T-helper 1 cell treated with Interleukin-12 subunit alpha and Interleukin-12 subunit beta and Interleukin-4 antibody, amounts not matched to agents 30 μg/mL and 1 μg/mL, for 36 hours (primary cell): Measurements from ENCODE around the gene CD5L.

Experiments
- H3K27ac Mint-ChIP-seq: one replicate; pipeline ENCODE4 v1.8.0; 2021; ENCODE audit warnings: mild to moderate bottlenecking, mixed read lengths
- H3K27me3 Mint-ChIP-seq: one replicate; pipeline ENCODE4 v1.8.0; 2021; ENCODE audit warnings: low read depth, mixed read lengths
- H3K36me3 Mint-ChIP-seq: one replicate; pipeline ENCODE4 v1.8.0; 2021; ENCODE audit warnings: low read depth, mixed read lengths
- H3K4me1 Mint-ChIP-seq: one replicate; pipeline ENCODE4 v1.8.0; 2021; ENCODE audit warnings: low read depth, mixed read lengths
- H3K4me3 Mint-ChIP-seq: one replicate; pipeline ENCODE4 v1.8.0; 2021; ENCODE audit warnings: mild to moderate bottlenecking, moderate library complexity, mixed read lengths
- H3K9me3 Mint-ChIP-seq: one replicate; pipeline ENCODE4 v1.8.0; 2021; ENCODE audit warnings: mixed read lengths

The CD5L gene

DNA sequence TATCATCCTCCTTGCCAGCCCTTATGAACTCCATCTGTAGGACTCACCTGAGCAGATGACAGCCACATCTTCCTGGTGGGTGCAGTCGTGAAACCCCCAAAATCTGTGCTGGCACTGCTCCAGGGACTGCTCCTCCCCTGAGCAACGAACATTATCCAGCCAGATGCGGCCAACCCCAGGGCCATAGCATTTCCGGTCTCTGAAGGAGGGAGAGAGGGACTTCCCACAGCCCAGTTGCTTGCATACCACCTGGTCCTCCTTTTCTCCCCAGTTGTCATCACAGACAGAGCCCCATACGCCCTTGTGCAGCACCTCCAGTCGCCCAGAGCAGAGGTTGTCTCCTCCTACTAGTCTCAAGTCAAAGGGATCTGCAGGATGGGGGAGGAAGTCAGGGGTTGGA is 8.5 kb downstream of the CD5L start:
- no peak overlapping the region for H3K27ac Mint-ChIP-seq
- H3K4me1 Mint-ChIP-seq, result no peaks in the 10 kb centered on the region
- H3K9me3 Mint-ChIP-seq, result no peaks in the 10 kb centered on the region

DNA sequence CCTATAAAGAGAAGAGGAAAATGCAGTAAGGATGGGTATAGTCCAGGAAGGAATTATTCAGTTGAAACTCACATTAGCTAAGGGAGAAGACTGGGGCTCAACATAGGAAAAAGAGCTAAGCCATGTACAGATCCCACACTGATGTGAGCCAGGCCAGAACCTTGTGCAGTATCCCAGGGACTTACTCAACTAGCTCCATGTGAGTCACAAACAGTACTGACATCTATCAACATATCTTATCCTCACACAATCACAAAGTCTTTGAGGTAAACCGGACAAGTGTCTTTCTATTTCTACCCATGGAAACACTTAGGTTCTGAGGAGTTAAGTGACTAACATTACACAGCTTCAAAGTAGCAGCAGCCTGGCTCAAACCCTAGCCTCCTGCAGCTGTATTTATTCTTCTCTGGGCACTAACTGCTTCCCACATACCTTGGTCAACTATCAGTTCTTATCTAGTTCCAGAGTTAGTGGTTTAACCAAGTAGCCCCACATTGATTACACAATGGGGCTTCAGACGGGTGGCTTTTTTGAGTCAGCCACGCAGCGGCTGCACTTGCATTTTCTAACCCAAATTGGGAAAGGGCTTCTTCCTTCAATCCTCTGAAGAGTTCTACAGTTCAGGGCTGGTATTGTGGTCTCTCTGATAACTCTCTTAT is 9.5 kb downstream of the CD5L start:
- H3K9me3 Mint-ChIP-seq, result no peaks in the 10 kb centered on the region
- H3K27ac Mint-ChIP-seq, result no peak overlapping the region
- H3K36me3 Mint-ChIP-seq, result no peaks in the 10 kb centered on the region
- no peaks in the 10 kb centered on the region for H3K27me3 Mint-ChIP-seq
- H3K4me1 Mint-ChIP-seq, result no peaks in the 10 kb centered on the region
- H3K4me3 Mint-ChIP-seq, result no peak overlapping the region

More for the DNA sequence above, 8.5 kb downstream of the CD5L start:
- Mint-ChIP-seq H3K27me3 (no peaks in the 10 kb centered on the region), H3K36me3 (no peaks in the 10 kb centered on the region), H3K4me3 (no peak overlapping the region)

DNA sequence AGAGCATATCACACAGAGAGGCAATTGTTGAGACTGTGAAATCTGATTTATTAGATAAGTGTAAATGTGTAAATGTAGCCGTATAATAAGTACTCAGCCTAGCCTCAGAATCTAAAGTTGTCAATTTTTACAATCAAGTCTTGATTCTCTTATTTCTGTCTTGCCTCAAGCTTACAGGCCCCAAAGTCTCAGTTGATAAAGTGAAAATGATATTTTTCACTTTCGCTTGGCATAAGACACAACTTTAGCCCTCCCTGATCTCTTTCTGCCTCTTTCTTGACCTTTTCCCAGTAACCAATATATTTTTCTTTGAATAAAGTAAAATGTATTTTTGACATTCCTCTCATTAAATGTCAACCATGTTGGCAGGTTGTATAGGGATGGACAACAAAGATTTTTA is 10.7 kb downstream of the CD5L start:
- H3K4me3 Mint-ChIP-seq, result no peak overlapping the region
- no peaks in the 10 kb centered on the region for H3K36me3 Mint-ChIP-seq
- H3K9me3 Mint-ChIP-seq, result no peaks in the 10 kb centered on the region
- H3K27ac Mint-ChIP-seq, result no peak overlapping the region
- H3K27me3 Mint-ChIP-seq, result no peaks in the 10 kb centered on the region
- H3K4me1 Mint-ChIP-seq, result no peaks in the 10 kb centered on the region

DNA sequence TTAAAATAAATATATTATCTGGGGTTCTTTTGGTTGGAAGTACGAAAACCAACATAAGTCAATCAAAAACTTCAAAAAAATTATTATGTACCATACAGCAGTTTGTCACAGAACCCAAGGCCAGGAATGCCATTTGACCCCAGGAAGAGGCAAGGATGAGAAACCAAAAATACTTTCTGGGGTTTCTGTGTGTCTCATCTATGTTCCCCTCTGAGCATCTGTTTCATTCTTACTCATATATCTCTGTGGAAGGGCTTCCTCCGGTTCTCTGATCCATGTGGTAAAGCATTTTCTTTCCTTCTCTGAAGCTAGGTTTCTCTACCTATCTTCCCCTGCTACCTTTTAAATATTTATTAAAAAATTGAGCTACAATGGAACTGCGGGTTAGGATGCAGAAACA is 11.9 kb downstream of the CD5L start:
- Mint-ChIP-seq H3K36me3 (no peaks in the 10 kb centered on the region), H3K27ac (no peak overlapping the region), H3K4me3 (no peak overlapping the region), H3K4me1 (no peaks in the 10 kb centered on the region), H3K9me3 (no peaks in the 10 kb centered on the region), H3K27me3 (no peaks in the 10 kb centered on the region)

DNA sequence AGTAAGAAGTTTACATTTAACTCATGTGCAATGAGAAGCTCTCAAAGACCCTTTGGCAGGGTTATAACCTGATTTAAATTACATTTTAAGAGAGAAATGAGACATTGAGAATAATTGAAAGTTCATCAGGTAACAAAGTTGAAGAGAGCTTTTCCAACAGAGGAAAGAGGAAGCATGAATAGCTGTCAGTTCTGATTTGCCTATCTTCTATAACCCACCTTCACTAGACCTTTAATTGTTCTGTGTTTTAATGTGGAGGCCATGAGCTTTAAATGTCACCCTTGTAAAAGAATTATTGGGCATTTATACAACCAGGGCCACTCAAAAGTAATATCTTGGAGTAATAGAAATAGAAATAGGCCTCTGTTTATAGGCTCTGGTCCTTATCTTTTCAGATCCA is 12.4 kb downstream of the CD5L start:
- no peaks in the 10 kb centered on the region for H3K27me3 Mint-ChIP-seq
- H3K9me3 Mint-ChIP-seq, result no peaks in the 10 kb centered on the region
- H3K27ac Mint-ChIP-seq, result no peak overlapping the region
- H3K4me1 Mint-ChIP-seq, result no peaks in the 10 kb centered on the region
- H3K4me3 Mint-ChIP-seq, result no peak overlapping the region
- no peaks in the 10 kb centered on the region for H3K36me3 Mint-ChIP-seq

DNA sequence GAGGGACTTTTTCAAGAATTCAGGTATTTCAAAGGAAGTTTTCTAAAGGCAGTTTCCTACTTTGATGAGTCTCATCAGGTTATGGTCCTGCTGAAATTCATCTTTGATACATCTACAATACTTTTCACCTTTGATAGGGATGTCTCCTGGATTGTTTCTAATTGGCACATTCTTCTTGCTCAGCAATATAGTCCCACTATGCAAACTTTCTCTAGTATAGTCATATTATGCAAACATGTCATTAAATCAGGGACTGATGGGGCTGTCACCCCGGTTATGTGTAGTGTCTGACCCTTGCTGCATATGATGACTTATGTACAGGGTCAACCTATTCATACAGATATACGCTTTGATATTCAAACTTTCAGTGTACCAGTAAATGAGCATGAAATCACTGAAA is 21.3 kb downstream of the CD5L start:
- Mint-ChIP-seq H3K4me3 (no peak overlapping the region), H3K27ac (no peak overlapping the region), H3K9me3 (no peaks in the 10 kb centered on the region), H3K27me3 (no peaks in the 10 kb centered on the region), H3K36me3 (no peaks in the 10 kb centered on the region), H3K4me1 (no peaks in the 10 kb centered on the region)

DNA sequence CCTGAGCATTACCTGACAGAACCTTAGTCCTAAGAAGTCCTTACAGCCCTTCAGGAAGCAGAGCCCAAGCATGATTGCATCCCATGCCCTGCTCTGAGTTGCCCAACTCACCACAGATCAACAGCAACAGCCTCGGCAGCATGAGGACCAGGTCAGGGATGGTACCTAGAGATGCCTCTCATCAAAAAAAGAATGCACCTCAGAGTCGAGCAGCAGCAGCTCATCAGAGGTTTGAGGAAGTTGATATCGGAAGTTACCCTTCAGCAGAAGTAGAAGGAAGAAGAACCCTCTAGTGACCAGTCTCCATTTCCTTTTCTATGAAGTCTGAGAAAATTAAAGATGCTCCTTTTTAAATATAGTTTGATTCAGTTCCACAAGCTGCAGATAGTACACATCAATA is 21.7 kb downstream of the CD5L start, which contains the start of gene FCRL1:
FCRL1 (minus strand) TSS at position 225 of the 400 bp plus-strand sequence; CDS start at position 142, 83 bp downstream.
- Mint-ChIP-seq H3K36me3 (no peaks in the 10 kb centered on the region), H3K4me1 (no peaks in the 10 kb centered on the region), H3K4me3 (no peak within 1 kb of the TSS), H3K27ac (no peak within 1 kb of the TSS), H3K9me3 (no peaks in the 10 kb centered on the region), H3K27me3 (no peaks in the 10 kb centered on the region)

DNA sequence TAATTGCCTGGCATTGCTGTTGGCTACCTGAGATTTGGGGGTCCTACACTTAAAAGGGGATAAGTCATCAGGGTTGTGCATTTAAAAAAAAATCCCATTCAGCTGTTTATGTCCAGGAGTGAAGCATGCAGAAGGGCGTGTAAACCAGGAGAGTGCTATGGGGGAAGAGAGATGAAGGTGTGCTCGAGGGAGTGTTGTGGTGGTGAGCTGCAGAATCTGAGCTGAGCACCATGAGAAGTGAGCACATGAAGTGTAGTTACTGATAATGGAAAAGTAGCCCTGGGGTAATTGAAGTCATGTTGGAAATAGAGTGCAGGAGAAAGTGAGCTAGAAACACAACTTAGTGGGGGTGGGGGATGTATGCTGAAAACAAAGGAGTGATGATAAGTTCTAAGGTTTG is 22.4 kb downstream of the CD5L start:
- Mint-ChIP-seq H3K4me3 (no peak overlapping the region), H3K36me3 (no peaks in the 10 kb centered on the region), H3K27me3 (no peaks in the 10 kb centered on the region), H3K4me1 (no peaks in the 10 kb centered on the region), H3K9me3 (no peaks in the 10 kb centered on the region), H3K27ac (no peak overlapping the region)

DNA sequence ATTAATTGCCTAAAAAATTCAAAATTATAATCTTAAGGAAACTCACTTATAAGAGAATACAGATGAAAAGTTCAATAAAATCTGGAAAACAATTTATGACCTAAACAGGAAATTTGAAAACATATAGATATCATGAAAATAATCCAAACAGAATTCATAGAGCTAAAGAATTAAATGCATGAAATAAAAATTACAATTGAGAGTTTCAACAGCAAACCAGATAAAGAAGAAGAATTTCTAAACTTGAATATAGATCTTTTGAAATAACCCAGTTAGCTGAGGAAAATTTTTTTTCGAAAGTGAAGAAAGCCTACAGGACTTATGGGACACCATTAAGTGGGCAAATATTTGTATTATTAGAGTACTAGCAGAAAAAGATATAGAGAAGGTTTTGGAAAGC is 28.3 kb downstream of the CD5L start:
- no peaks in the 10 kb centered on the region for H3K27me3 Mint-ChIP-seq
- H3K9me3 Mint-ChIP-seq, result peaks cover 13% of the 10 kb centered on the region
- no peak overlapping the region for H3K27ac Mint-ChIP-seq
- H3K36me3 Mint-ChIP-seq, result no peaks in the 10 kb centered on the region
- no peaks in the 10 kb centered on the region for H3K4me1 Mint-ChIP-seq
- H3K4me3 Mint-ChIP-seq, result no peak overlapping the region

DNA sequence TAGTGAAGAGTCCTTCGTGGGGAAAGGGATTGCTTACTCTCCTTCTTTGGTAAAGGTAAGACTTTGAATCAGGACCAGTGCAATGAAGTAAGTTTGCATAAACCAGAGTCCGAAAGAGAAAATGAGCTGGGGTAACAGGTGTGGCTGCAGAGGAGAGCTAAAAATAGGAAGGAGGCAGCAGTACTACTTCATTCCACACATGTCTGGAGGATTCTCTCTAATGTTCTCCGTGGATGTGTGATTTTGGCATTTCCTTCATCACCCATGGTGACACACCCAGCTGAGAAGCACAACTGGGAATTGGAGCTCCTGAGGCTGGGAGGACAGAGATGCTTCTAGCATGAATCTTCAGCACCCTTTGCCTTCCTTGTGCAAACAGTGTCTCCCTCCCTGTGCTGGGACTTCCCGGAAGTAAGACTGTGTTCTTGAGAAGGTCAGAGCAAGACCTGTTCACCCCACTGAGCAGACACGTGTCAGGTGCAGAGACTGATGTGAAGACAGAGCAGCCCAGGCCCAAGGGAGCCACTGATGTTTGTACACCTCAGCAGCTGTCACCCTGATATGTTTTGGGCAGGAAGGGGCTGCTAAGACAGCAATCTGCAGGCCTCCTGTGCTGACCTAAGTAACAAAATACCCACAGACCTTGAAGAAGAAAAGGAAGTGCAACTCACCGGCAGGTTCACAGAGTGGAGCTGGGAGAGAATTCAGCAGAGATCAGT is 35.0 kb downstream of the CD5L start:
- H3K36me3 Mint-ChIP-seq, result no peaks in the 10 kb centered on the region
- no peaks in the 10 kb centered on the region for H3K9me3 Mint-ChIP-seq
- H3K27me3 Mint-ChIP-seq, result no peaks in the 10 kb centered on the region
- H3K4me3 Mint-ChIP-seq, result no peak overlapping the region
- no peak overlapping the region for H3K27ac Mint-ChIP-seq
- H3K4me1 Mint-ChIP-seq, result no peaks in the 10 kb centered on the region

DNA sequence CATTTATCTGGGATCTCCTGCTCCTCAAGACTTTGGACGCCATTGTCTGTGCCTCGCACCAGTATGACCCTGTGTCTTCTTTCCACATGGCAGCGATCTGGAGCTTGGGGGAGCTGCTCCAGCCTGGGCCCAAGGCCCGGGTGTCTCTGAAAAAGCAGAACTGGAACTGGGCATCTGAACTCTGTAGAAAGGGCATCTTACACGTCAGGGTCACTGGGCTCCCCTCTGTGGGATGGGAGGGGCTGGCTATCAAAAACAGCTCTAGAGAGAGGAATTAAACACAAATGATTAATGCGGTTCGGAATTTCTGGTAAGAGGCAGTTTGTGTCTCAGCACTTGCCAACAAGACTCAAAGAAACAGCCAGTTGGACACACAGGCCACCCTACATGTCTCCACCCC is 37.8 kb downstream of the CD5L start:
- no peaks in the 10 kb centered on the region for H3K9me3 Mint-ChIP-seq
- no peaks in the 10 kb centered on the region for H3K36me3 Mint-ChIP-seq
- no peak overlapping the region for H3K4me3 Mint-ChIP-seq

DNA sequence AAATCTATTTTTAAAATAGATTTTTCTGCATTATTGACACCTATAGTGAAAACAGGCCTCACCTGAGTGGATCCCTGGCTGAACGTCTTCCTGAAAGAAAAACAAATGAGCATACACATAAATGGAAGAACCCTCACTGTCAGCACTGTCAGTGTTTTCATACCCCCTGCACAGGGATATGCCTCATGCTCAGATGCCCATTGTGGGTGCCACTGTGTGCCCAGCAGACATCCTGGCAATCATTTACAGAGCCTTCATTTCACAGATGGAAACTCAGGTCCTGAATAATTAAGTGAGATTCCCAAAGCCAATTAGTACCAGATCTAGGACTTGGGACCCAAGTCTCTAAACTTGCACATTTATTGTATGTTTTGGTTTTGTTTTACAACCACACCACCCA is 41.6 kb downstream of the CD5L start:
- no peaks in the 10 kb centered on the region for H3K36me3 Mint-ChIP-seq
- H3K9me3 Mint-ChIP-seq, result no peaks in the 10 kb centered on the region
- H3K27me3 Mint-ChIP-seq, result no peaks in the 10 kb centered on the region
- H3K27ac Mint-ChIP-seq, result no peak overlapping the region
- H3K4me3 Mint-ChIP-seq, result no peak overlapping the region
- no peaks in the 10 kb centered on the region for H3K4me1 Mint-ChIP-seq

More for the DNA sequence above, 37.8 kb downstream of the CD5L start:
- H3K27ac Mint-ChIP-seq, result no peak overlapping the region
- H3K4me1 Mint-ChIP-seq, result no peaks in the 10 kb centered on the region
- no peaks in the 10 kb centered on the region for H3K27me3 Mint-ChIP-seq

DNA sequence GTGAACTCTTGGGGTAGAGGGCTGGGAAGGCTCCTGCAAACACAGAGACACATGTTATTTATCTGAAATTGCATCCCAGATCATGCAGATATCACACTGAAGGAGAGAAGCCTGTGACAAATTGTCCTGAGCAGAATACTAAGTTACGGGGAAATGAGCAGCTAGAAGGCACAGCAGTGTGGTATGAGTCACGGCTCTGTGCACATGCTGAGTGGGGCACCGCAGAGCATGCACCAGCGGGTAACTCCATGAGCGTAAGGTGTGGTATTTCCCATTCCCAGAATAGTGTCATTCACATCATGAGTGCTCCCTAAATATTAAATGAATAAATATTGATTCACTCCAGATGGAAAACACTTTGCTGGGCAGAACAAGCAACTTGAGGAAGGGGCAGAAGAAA is 43.4 kb downstream of the CD5L start:
- Mint-ChIP-seq H3K4me3 (no peak overlapping the region), H3K9me3 (peaks cover 11% of the 10 kb centered on the region), H3K27ac (no peak overlapping the region)

DNA sequence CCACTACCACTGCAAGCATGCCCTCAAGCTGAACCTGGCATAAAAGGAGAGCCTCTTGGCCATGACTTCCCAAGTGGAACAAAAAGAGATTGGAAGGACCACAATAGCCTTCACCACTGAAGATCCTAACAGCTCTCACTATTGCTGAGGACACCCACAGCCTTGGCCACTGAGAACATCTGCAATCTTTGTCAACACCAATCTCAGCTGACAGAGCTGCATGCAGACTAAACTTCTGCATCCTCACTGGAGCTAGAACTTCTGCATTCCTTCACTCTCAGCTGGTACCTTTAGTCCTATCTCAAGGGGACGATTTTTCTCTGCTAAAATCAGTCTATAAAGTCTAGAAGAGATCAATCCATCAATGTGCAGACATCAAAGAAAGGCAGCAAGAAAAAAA is 56.4 kb downstream of the CD5L start:
- Mint-ChIP-seq H3K36me3 (no peaks in the 10 kb centered on the region), H3K27me3 (no peaks in the 10 kb centered on the region), H3K4me1 (peaks cover 3% of the 10 kb centered on the region), H3K4me3 (no peak overlapping the region), H3K27ac (no peak overlapping the region), H3K9me3 (no peaks in the 10 kb centered on the region)

More for the DNA sequence above, 43.4 kb downstream of the CD5L start:
- Mint-ChIP-seq H3K27me3 (no peaks in the 10 kb centered on the region), H3K4me1 (no peaks in the 10 kb centered on the region), H3K36me3 (no peaks in the 10 kb centered on the region)

DNA sequence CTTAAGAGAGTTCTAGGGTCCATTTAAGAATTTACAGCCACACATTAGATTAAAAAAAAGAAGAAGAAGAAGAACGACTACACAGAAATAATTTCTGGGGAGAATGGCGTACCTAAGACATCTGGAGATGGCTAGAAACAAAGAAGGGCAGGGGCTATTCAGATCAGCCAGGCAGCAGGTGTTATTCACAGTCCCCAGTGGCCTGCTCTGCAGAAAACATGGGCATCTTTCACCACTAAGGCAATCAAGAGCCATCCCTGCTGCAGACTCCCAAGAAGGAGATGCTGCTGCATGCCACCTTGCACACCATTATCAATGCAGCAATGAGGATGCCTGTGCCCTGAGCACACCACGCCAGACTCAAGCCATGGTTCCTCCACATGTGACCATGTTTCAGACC is 56.8 kb downstream of the CD5L start:
- no peaks in the 10 kb centered on the region for H3K27me3 Mint-ChIP-seq
- H3K36me3 Mint-ChIP-seq, result no peaks in the 10 kb centered on the region
- no peaks in the 10 kb centered on the region for H3K9me3 Mint-ChIP-seq
- peaks cover 3% of the 10 kb centered on the region for H3K4me1 Mint-ChIP-seq
- no peak overlapping the region for H3K4me3 Mint-ChIP-seq
- H3K27ac Mint-ChIP-seq, result no peak overlapping the region
